T-helper 17 cell (primary cell): Measurements from ENCODE around the gene RBBP4. TPM values are rescaled to one million over a fixed set of nuclear protein-coding genes. Genes with fewer than 3 reads are reported as not detected.
"Not testable (repeated sequence)": the region's sequence is repeated elsewhere in the genome, so short reads cannot be mapped to it uniquely, and the experiment has no call there.

ENCODE experiments used
- ATAC-seq: fragments of 150-1000 bp; cut with Tn5 transposase; 2 replicates; pipeline ENCODE4 v1.10.0; 2021; ENCODE audit warnings: mild to moderate bottlenecking, moderate library complexity
- DNase-seq, 3 donors: peaks; one replicate each; pipeline versions ENCODE4 v3.0.0 to v3.0.0-alpha.2; 2020 to 2021
- H3K9me3 ChIP-seq: one replicate; pipeline ENCODE4 v1.7.0; 2013; ENCODE audit warnings: low read length, mild to moderate bottlenecking; ENCODE audit not compliant: control insufficient read depth, poor library complexity, severe bottlenecking
- H3K27ac Mint-ChIP-seq: one replicate; pipeline ENCODE4 v1.8.0; 2022; ENCODE audit warnings: mild to moderate bottlenecking, moderate library complexity, mixed read lengths
- H3K27me3 Mint-ChIP-seq: one replicate; pipeline ENCODE4 v1.8.0; 2022; ENCODE audit warnings: mixed read lengths
- H3K36me3 Mint-ChIP-seq: one replicate; pipeline ENCODE4 v1.8.0; 2022; ENCODE audit warnings: low read depth, mixed read lengths
- H3K4me1 Mint-ChIP-seq: one replicate; pipeline ENCODE4 v1.8.0; 2022; ENCODE audit warnings: mild to moderate bottlenecking, mixed read lengths
- H3K4me3 Mint-ChIP-seq: one replicate; pipeline ENCODE4 v1.8.0; 2022; ENCODE audit warnings: mild to moderate bottlenecking, moderate library complexity, mixed read lengths
- total RNA-seq, 4 donors: library from RNA in 2 of 4; stranded (reverse) in 2 of 4; gene quantifications; one replicate each; pipeline ENCODE4 v1.2.3 and lab custom pipeline; 2022 to 2026

The RBBP4 gene
- total RNA-seq, 2 donors from 2014 or later, result 130 to 152 TPM

DNA sequence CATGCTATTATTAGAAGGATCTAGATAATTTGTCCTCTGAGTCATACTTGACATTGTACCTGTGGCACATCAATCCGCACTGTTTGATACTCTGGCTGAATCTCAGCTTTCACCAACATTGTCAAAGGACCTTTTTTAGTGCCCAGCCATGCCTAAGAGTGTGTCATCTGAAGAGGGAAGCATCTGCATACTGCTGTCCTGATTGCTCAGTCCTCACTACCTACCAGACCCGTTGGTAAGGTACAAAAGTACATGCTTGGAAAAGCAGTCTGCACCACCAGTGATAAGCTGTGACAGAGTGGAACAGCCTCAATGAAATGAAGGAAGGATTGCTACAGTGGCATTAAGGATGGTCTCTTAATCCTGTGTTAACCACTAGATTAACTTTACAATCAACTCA lies 34.5 kb downstream of the RBBP4 start:
- H3K9me3 ChIP-seq, result no peaks in the 10 kb centered on the region
- ATAC-seq, result no peak
- Mint-ChIP-seq H3K36me3 (peaks cover 2% of the 10 kb centered on the region), H3K4me3 (no peak overlapping the region), H3K27me3 (no peaks in the 10 kb centered on the region), H3K27ac (no peak overlapping the region), H3K4me1 (no peaks in the 10 kb centered on the region)
- DNase-seq, result no peak

DNA sequence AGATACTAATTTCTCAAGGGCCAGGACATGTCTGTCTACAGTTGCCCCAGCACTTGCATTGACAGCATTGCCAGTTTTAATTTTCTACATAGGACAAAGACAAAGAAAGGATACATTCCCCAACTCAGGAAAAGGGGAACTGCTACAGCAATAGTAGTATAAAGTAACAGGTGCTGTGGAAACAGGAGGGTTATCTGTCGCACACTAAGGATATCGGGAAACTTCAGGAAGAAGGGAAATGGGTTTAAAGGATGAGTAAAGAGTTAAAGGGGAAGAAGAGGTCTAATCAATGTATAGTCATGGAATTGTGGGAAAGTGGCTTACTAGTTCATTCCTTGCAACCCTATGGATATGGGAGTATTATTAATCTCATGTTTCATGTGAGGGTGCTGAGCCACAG lies 35.4 kb downstream of the RBBP4 start:
- H3K9me3 ChIP-seq, result no peaks in the 10 kb centered on the region
- H3K4me1 Mint-ChIP-seq, result no peaks in the 10 kb centered on the region
- H3K27me3 Mint-ChIP-seq, result no peaks in the 10 kb centered on the region
- peak overlapping the region; percentile 62 for H3K27ac Mint-ChIP-seq
- no peak overlapping the region for H3K4me3 Mint-ChIP-seq
- peaks cover 2% of the 10 kb centered on the region for H3K36me3 Mint-ChIP-seq
- ATAC-seq (no peak), DNase-seq (no peak)

DNA sequence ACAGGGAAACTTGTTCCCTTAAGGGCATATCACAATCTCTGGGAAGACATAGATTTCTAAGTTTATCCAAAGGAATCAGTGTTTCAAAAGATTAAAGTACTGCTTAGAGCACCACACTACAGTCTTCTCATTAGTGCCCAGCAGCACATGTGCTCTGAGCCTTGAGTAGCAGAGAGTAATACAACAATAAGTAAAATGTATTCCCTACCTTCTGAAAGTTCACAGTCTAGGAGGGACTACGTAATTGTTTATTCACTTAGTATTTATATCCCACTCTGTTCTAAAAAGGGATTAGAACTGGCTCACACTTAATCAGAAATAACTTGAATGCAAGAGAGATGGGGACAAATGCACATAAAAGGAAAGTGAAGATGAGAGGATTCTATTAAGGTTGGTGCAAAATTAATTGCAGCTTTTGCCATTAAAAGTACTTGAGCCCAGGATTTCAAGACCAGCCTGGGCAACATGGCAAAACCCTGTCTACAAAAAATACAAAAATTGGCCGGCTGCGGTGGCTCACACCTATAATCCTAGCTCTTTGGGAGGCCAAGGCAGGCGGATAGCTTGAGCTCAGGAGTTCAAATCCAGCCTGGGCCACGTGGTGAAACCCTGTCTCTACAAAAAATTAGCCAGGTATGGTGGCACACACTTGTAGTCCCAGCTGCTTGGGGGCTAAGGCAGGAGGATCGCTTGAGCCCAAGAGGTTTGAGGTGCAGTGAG lies 42.6 kb downstream of the RBBP4 start:
- peaks cover 10% of the 10 kb centered on the region for H3K4me1 Mint-ChIP-seq
- H3K27ac Mint-ChIP-seq, result no peak overlapping the region
- no peaks in the 10 kb centered on the region for H3K9me3 ChIP-seq
- no peaks in the 10 kb centered on the region for H3K27me3 Mint-ChIP-seq
- ATAC-seq (no peak), DNase-seq (no peak)
- no peak overlapping the region for H3K4me3 Mint-ChIP-seq
- no peaks in the 10 kb centered on the region for H3K36me3 Mint-ChIP-seq

- no peaks in the 10 kb centered on the region for H3K36me3 Mint-ChIP-seq
- peak overlapping the region; percentile 8 for H3K27ac Mint-ChIP-seq
- H3K4me3 Mint-ChIP-seq, result peak overlapping the region; percentile 19
- H3K27me3 Mint-ChIP-seq, result peaks cover 6% of the 10 kb centered on the region
- DNase-seq (no peak), ATAC-seq (no peak)
- no peaks in the 10 kb centered on the region for H3K9me3 ChIP-seq
- H3K4me1 Mint-ChIP-seq, result peaks cover 10% of the 10 kb centered on the region
These were observed 44.3 kb downstream of the RBBP4 start for GRCh38 chr1:32695098-32695904.

- H3K27ac Mint-ChIP-seq, result no peak overlapping the region
- H3K27me3 Mint-ChIP-seq, result peaks cover 8% of the 10 kb centered on the region
- ATAC-seq, result no peak
- peaks cover 10% of the 10 kb centered on the region for H3K4me1 Mint-ChIP-seq
- H3K36me3 Mint-ChIP-seq, result peaks cover under 1% of the 10 kb centered on the region
- no peak for DNase-seq
- no peaks in the 10 kb centered on the region for H3K9me3 ChIP-seq
- no peak overlapping the region for H3K4me3 Mint-ChIP-seq
These were observed 45.0 kb downstream of the RBBP4 start for GRCh38 chr1:32696041-32696440.

GRCh38 chr1:32696996-32697395 lies 46.0 kb downstream of the RBBP4 start:
- peaks cover 10% of the 10 kb centered on the region for H3K4me1 Mint-ChIP-seq
- H3K27me3 Mint-ChIP-seq, result peaks cover 17% of the 10 kb centered on the region
- H3K27ac Mint-ChIP-seq, ATAC-seq, DNase-seq, H3K36me3 Mint-ChIP-seq, H3K9me3 ChIP-seq, H3K4me3 Mint-ChIP-seq: not testable (repeated sequence)

- ATAC-seq (no peak), DNase-seq (no peak)
- H3K4me3 Mint-ChIP-seq, result peak overlapping the region; percentile 55
- H3K4me1 Mint-ChIP-seq, result peaks cover 6% of the 10 kb centered on the region
- peaks cover 7% of the 10 kb centered on the region for H3K36me3 Mint-ChIP-seq
- H3K27ac Mint-ChIP-seq, result no peak overlapping the region
- H3K9me3 ChIP-seq, result no peaks in the 10 kb centered on the region
- H3K27me3 Mint-ChIP-seq, result peaks cover 52% of the 10 kb centered on the region
These were observed 50.5 kb downstream of the RBBP4 start for GRCh38 chr1:32701421-32701911.

GRCh38 chr1:32701951-32702598 lies 51.1 kb downstream of the RBBP4 start:
- ATAC-seq, result no peak
- Mint-ChIP-seq H3K27me3 (peaks cover 54% of the 10 kb centered on the region), H3K36me3 (peaks cover 7% of the 10 kb centered on the region), H3K4me3 (peak overlapping the region; percentile 55), H3K27ac (no peak overlapping the region), H3K4me1 (peaks cover 6% of the 10 kb centered on the region)
- DNase-seq, result no peak
- H3K9me3 ChIP-seq, result no peaks in the 10 kb centered on the region

DNA sequence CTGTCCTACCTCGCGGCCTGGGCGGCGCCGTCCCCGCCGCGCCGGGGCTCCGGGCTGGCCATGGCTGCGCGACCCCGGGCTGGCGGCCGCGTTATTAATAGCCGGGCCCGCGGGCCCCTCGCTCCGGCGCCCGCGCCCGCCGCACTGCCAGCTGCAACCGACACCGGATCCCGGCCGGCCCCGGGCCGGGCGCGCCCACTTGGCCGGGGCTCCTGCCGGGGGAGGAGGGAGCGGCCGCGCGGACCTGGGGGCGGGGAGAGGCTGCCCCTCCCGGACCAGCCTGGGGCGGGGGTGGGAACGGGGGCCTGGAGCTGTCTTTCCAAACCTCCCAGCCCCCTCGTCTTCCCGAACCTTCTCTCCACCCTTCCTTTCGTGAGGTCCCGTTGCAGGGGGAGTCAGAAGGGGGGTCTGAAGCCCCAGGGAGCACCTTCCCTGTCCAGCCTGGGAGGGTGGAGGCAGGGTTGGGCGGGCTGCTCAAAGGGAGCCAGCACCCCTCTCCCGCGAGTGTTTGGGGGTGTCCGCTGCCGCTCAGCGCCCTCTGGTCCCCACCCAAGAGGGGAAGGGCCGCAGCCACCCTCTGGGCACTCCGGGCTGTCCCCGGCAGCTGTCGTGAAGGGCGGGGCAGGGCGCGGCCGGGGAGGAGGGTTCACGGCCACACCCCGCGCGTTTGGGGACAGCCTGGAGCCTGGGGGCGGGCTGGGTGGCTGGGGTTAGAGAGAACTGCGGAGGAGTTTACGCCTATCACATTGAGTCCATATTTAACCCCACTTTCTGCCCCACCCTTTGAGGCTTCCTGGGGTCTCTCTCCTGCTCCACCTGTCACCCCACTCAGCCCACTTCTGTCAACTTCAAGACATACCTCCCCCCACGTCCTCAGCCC lies 51.8 kb downstream of the RBBP4 start, which contains the start of gene SYNC:
TSS of gene SYNC (minus strand) at position 172 of the 880 bp plus-strand sequence. CDS start at position 62, 110 bp downstream.
- ATAC-seq (peak; percentile 44), DNase-seq (no peak)
- Mint-ChIP-seq H3K27ac (no peak within 1 kb of the TSS), H3K4me3 (peak within 1 kb of the TSS; percentile 79), H3K4me1 (peaks cover 6% of the 10 kb centered on the region), H3K36me3 (peaks cover 7% of the 10 kb centered on the region), H3K27me3 (peaks cover 54% of the 10 kb centered on the region)
- H3K9me3 ChIP-seq, result no peaks in the 10 kb centered on the region

DNA sequence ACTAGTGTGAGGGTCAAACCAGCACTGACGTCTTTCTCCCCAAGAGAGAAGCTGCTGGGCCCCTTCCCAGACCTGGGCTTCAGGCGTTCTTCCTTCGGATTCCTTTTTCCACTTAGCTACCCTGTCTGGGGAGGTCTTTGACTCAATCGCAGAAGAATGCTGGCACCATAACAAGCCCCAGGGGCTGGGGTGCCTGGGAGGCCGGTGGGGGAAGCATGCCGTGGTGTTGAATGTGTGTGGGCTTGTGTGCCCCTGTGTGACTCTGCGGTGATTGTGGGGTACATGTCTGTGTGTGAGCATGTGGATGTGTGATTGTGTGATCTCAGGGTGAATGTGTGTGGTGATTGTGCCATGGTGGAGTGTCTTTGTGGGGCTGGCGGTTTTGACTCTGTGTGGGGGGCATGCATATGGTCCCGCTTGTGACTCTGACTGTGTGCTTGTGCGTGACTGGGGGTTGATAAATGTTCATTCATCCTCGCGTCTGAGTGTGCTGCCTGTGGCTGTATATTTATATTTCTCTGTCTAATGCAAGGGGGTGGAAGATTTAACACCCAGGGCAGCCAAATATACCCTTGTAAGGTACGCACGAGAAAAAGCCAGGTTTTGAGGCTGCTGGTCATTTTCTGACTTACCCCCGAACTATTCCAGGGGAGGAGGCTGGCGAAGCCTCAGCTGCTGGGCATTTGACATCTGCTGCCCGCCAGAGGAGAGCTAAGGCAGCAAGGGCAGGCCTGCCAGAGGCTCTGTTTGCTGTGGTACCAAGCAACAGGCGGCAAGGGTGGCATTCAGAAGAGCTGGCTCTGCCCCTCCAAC lies 52.7 kb downstream of the RBBP4 start:
- H3K4me1 Mint-ChIP-seq, result peaks cover 6% of the 10 kb centered on the region
- no peak overlapping the region for H3K27ac Mint-ChIP-seq
- peak overlapping the region; percentile 79 for H3K4me3 Mint-ChIP-seq
- H3K27me3 Mint-ChIP-seq, result peaks cover 54% of the 10 kb centered on the region
- ATAC-seq (no peak), DNase-seq (no peak)
- H3K36me3 Mint-ChIP-seq, result peaks cover 7% of the 10 kb centered on the region
- no peaks in the 10 kb centered on the region for H3K9me3 ChIP-seq

DNA sequence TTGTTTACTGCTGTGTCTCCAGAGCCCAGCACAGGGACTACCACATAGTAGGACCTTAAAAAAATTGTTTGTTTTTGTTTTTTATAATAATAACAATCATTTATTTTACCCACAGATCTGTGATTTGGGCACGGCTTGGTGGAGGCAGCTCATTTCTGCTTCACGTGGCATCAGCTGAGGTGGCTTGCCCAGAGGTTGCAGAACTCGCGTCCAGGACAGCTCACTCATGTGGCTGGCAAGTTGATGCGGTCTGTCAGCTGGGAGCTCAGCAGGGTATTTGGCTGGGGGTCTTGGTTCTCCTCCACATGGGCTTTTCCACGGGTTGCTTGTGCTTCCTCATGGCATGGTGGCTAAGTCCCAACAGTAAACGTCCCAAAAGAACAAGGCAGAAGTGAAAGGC lies 54.5 kb downstream of the RBBP4 start:
- H3K27me3 Mint-ChIP-seq, result peaks cover 48% of the 10 kb centered on the region
- DNase-seq (no peak), ATAC-seq (no peak)
- peaks cover 7% of the 10 kb centered on the region for H3K36me3 Mint-ChIP-seq
- peaks cover 6% of the 10 kb centered on the region for H3K4me1 Mint-ChIP-seq
- H3K4me3 Mint-ChIP-seq, result no peak overlapping the region
- no peak overlapping the region for H3K27ac Mint-ChIP-seq
- H3K9me3 ChIP-seq, result no peaks in the 10 kb centered on the region

DNA sequence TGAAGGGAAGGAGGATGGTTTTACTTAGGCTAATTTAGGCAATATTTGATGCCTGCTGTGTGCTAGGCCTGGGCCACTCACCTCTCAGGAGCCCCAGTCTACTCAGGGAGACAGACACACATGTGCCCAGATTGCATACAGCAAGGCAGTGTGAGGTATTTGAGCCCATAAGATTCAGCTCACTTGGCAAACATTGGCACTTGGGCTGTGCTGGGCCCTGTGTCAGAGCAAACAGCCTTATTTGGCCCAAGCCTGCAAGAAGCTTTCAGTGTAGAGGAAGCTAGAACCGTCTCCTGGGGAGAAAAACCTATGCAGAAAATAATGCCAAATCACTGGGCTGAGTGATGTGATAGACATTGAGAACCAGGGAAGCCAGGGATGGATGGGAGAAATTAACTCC lies 55.5 kb downstream of the RBBP4 start:
- H3K36me3 Mint-ChIP-seq, result peaks cover 5% of the 10 kb centered on the region
- no peaks in the 10 kb centered on the region for H3K9me3 ChIP-seq
- no peak overlapping the region for H3K27ac Mint-ChIP-seq
- DNase-seq (no peak), ATAC-seq (no peak)
- peaks cover 6% of the 10 kb centered on the region for H3K4me1 Mint-ChIP-seq
- no peak overlapping the region for H3K4me3 Mint-ChIP-seq
- H3K27me3 Mint-ChIP-seq, result peaks cover 42% of the 10 kb centered on the region
